Gastrocnemius medialis (tissue), 4 donors: ENCODE data around the gene PPP1R3D.

ENCODE experiments used
- POLR2A ChIP-seq, 2 donors: fragments of 450-650 bp; IDR thresholded peaks; one replicate each; pipeline ENCODE4 v1.6.1; 2017; ENCODE audit warnings: antibody characterized with exemption in 2 of 2, mild to moderate bottlenecking in 2 of 2, moderate library complexity in 2 of 2
- TF ChIP-seq, protein P1 (sequence below), 5 experiments: fragments of 450-650 bp in 3 of 5; fragments of 200-600 bp in 2 of 5; sonication (generic) in 2 of 5; IDR thresholded peaks in 4 of 5; conservative IDR thresholded peaks in 1 of 5; 1 replicate in 4 of 5; 2 replicates in 1 of 5; pipeline ENCODE4 v1.5.1; 2016 to 2019; ENCODE audit warnings: antibody characterized with exemption in 5 of 5, mild to moderate bottlenecking in 3 of 5, moderate library complexity in 3 of 5

DNA sequence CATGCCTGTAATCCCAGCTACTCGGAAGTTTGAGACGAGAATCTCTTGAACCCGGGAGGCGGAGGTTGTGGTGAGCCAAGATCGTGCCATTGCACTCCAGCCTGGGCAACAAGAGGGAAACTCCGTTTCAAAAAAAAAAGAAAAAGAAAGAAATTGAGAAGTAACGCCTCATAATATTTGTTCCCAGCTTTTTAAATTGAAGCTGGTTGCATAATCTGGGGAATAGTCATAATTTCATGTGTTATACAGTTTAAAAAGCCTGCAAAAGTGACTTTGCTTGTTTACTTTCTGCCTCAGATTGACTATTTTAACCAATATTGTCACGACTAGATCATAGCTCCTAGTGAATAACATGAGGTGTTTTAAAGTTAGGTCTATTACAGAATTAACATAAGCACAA, 7.3 kb upstream of the PPP1R3D start:
- TF ChIP-seq, protein P1, sequence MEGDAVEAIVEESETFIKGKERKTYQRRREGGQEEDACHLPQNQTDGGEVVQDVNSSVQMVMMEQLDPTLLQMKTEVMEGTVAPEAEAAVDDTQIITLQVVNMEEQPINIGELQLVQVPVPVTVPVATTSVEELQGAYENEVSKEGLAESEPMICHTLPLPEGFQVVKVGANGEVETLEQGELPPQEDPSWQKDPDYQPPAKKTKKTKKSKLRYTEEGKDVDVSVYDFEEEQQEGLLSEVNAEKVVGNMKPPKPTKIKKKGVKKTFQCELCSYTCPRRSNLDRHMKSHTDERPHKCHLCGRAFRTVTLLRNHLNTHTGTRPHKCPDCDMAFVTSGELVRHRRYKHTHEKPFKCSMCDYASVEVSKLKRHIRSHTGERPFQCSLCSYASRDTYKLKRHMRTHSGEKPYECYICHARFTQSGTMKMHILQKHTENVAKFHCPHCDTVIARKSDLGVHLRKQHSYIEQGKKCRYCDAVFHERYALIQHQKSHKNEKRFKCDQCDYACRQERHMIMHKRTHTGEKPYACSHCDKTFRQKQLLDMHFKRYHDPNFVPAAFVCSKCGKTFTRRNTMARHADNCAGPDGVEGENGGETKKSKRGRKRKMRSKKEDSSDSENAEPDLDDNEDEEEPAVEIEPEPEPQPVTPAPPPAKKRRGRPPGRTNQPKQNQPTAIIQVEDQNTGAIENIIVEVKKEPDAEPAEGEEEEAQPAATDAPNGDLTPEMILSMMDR (IDR thresholded peaks at IDR 0.05 in 4 of 5, conservative IDR thresholded peaks at IDR 0.05 in 1 of 5): no peak
- no peak for TF ChIP-seq POLR2A (IDR thresholded peaks at IDR 0.05)
